Heart left ventricle (tissue), 16 donors: ENCODE measurements around the gene BTBD17. TPM values are rescaled to one million over a fixed set of nuclear protein-coding genes. Genes with fewer than 3 reads are reported as not detected.

Source experiments
- ATAC-seq, 4 donors: fragments of 200-7000 bp; cut with Tn5 transposase; one replicate each; pipeline ENCODE4 v1.9.1; 2020 to 2022; ENCODE audit warnings: moderate library complexity in 4 of 4, mild to moderate bottlenecking in 3 of 4, moderate number of reproducible peaks in 1 of 4
- DNase-seq, 5 donors: peaks; one replicate each; pipeline ENCODE4 v3.0.0-alpha.2; 2020
- H3K27ac ChIP-seq, 12 donors: fragments of 200-600 bp; sonication (generic) in 4 of 12; one replicate each; pipeline versions ENCODE4 v1.5.0 to v1.8.0; 2016 to 2022; ENCODE audit warnings: mild to moderate bottlenecking in 2 of 12
- H3K27me3 ChIP-seq, 9 donors: fragments of 200-600 bp; sonication (generic) in 2 of 9; one replicate each; pipeline versions ENCODE4 v1.5.1 to v1.8.0; 2016 to 2022; ENCODE audit warnings: mild to moderate bottlenecking in 3 of 9
- H3K36me3 ChIP-seq, 9 donors: fragments of 200-600 bp; sonication (generic) in 2 of 9; one replicate each; pipeline versions ENCODE4 v1.5.0 to v1.8.0; 2018 to 2022; ENCODE audit warnings: mild to moderate bottlenecking in 2 of 9
- H3K4me1 ChIP-seq, 12 donors: fragments of 200-600 bp; sonication (generic) in 4 of 12; one replicate each; pipeline versions ENCODE4 v1.5.0 to v1.8.0; 2016 to 2022; ENCODE audit warnings: mild to moderate bottlenecking in 3 of 12
- H3K4me3 ChIP-seq, 12 donors: fragments of 200-600 bp; sonication (generic) in 4 of 12; one replicate each; pipeline versions ENCODE4 v1.5.0 to v1.8.0; 2017 to 2022; ENCODE audit warnings: mild to moderate bottlenecking in 9 of 12, moderate library complexity in 4 of 12
- H3K9me3 ChIP-seq, 12 donors: fragments of 200-600 bp; sonication (generic) in 4 of 12; one replicate each; pipeline versions ENCODE4 v1.5.0 to v1.8.0; 2016 to 2022; ENCODE audit warnings: mild to moderate bottlenecking in 1 of 12
- POLR2A ChIP-seq, 2 donors: fragments of 450-650 bp; IDR thresholded peaks; one replicate each; pipeline ENCODE4 v1.6.1; 2017; ENCODE audit warnings: antibody characterized with exemption in 2 of 2, mild to moderate bottlenecking in 2 of 2, moderate library complexity in 2 of 2
- WGBS, 4 donors: extraction: QIAGEN DNeasy Blood & Tissue Kit in 2 of 4; methylation state at CpG; one replicate each; pipeline versions ENCODE4 v1.1.5 to v1.1.7; 2013 to 2018; 5-methylcytosine and 5-hydroxymethylcytosine counted together
- intact Hi-C, 10 donors: fragments of 100-400 bp; cut with DNase I; formaldehyde crosslinking; loops; one replicate each; pipeline versions ENCODE4 v1.11.1 to v1.14.2; 2022
- polyA plus RNA-seq, 2 donors: library from polyadenylated mRNA; stranded (reverse); fragments of 200-250 nt; gene quantifications; one replicate each; pipeline ENCODE4 v1.2.3, GENCODE V29; 2013
- total RNA-seq, 9 donors: library from RNA; depleted of rRNA in 2 of 9; stranded (reverse); fragments of >200 nt in 2 of 9; fragmentation: NEBNext Ultra II Directional in 3 of 9; extraction: Animal tissue kit (Norgen Biotek cat#: 25700) in 3 of 9; gene quantifications; one replicate each; pipeline versions ENCODE4 v1.1.0 to v1.2.4, GENCODE V29; 2016 to 2023
- TF ChIP-seq, protein P1 (sequence below), 12 donors: fragments of 200-600 bp; sonication (generic) in 4 of 12; IDR thresholded peaks; one replicate each; pipeline versions ENCODE4 v1.5.0 to v1.8.0; 2018 to 2022; ENCODE audit warnings: antibody characterized with exemption in 12 of 12, mild to moderate bottlenecking in 5 of 12
- donor health status: ischemic (EF 13 %, LVEDD 7.1; RV severe dilation, severe dysfunction).
- donor health status: healthy with polysubstance abuse.
- donor health status: DM: no; HTN: yes; CAD: no.
- donor health status: DM: no; HTN: no; CAD: no.
- donor health status: ischemic (EF 25% LVEDD 6.9; RV normal size, moderate dysfunction).
- donor health status: ischemic (EF 25% LVEDD 5.7; RV mildly dilated, moderate dysfunction).
- donor health status: healthy.
- donor health status: DM: yes; HTN: yes; CAD: no.
- donor health status: ischemic (EF 35%, LVEDD 5.7; RV mildly dilated, moderate dysfunction).
- donor health status: nonischemic (EF 11% LVEDD 7.7; RV severe dilation, severe dysfunction).
- donor health status: DM: yes; HTN: yes; CAD: no.
- donor health status: PGD.
- donor health status: ischemic (EF 29% LVEDD 5.4; RV normal size, mild dysfunction).
- donor health status: nonischemic (EF 23%, LVEDD 6.1; RV moderate dilation, normal function).

Gene BTBD17
- total and polyA plus RNA-seq, 11 donors: not detected

DNA sequence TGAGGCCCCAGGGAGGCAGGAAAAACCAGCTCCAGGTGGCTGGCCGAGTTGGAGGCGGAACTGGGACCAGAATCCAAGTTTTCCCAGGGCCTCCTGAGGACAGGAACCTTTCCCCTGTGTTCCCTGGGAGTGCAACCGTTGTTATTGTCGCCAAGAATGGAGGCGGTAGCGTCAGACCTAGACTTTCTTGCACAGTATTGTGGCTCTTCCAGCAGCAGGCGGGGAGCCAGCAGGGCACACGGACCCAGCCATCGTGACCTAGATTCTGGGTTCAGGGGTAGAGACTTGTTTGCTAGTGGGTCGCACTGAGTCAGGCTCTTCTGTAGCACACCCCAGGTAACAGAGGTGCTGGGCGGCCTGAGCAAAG lies 36.3 kb downstream of the BTBD17 start:
- Histone ChIP-seq H3K36me3 (no peaks in the 10 kb centered on the region), H3K4me1 (peaks cover 7 to 30% (median 15%) of the 10 kb centered on the region in 12 donors), H3K27me3 (peaks cover 0 to 18% (median 0%) of the 10 kb centered on the region in 9 donors), H3K9me3 (no peaks in the 10 kb centered on the region), H3K4me3 (peak overlapping the region in 11 of 12 donors; percentile 43 to 61 (median 52)), H3K27ac (peak overlapping the region in 10 of 12 donors; percentile 6 to 53 (median 38))
- TF ChIP-seq, protein P1, sequence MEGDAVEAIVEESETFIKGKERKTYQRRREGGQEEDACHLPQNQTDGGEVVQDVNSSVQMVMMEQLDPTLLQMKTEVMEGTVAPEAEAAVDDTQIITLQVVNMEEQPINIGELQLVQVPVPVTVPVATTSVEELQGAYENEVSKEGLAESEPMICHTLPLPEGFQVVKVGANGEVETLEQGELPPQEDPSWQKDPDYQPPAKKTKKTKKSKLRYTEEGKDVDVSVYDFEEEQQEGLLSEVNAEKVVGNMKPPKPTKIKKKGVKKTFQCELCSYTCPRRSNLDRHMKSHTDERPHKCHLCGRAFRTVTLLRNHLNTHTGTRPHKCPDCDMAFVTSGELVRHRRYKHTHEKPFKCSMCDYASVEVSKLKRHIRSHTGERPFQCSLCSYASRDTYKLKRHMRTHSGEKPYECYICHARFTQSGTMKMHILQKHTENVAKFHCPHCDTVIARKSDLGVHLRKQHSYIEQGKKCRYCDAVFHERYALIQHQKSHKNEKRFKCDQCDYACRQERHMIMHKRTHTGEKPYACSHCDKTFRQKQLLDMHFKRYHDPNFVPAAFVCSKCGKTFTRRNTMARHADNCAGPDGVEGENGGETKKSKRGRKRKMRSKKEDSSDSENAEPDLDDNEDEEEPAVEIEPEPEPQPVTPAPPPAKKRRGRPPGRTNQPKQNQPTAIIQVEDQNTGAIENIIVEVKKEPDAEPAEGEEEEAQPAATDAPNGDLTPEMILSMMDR (IDR thresholded peaks at IDR 0.05): no peak
- no peak for TF ChIP-seq POLR2A (IDR thresholded peaks at IDR 0.05)
- intact Hi-C loops: no loop called here
- 19 to 38% (median 30%) methylated on average over 5 to 11 of the region's 11 CpGs for WGBS, 4 donors
- DNase-seq (no peak), ATAC-seq (peak in 3 of 4 donors; percentile 33 to 61 (median 59))

- 88 to 96% (median 92%) methylated on average over 6 of the region's 6 CpGs for WGBS, 4 donors
- no peak for TF ChIP-seq POLR2A (IDR thresholded peaks at IDR 0.05)
- TF ChIP-seq, protein P1 (IDR thresholded peaks at IDR 0.05): no peak
- Histone ChIP-seq H3K4me3 (no peak overlapping the region), H3K9me3 (no peaks in the 10 kb centered on the region), H3K36me3 (no peaks in the 10 kb centered on the region), H3K27ac (peak overlapping the region in 2 of 12 donors; percentile 39 to 46), H3K4me1 (peaks cover 7 to 30% (median 15%) of the 10 kb centered on the region in 12 donors), H3K27me3 (peaks cover 0 to 18% (median 0%) of the 10 kb centered on the region in 9 donors)
- DNase-seq: no peak
- intact Hi-C loops: no loop called here
- no peak for ATAC-seq
Measured at GRCh38 chr17:74324521-74324920, 37.1 kb downstream of the BTBD17 start.

- Histone ChIP-seq H3K4me1 (no peaks in the 10 kb centered on the region), H3K9me3 (no peaks in the 10 kb centered on the region), H3K4me3 (no peak overlapping the region), H3K27me3 (no peaks in the 10 kb centered on the region), H3K36me3 (no peaks in the 10 kb centered on the region), H3K27ac (no peak overlapping the region)
- intact Hi-C loops: no loop called here
- no peak for ATAC-seq
- DNase-seq: no peak
- no peak for TF ChIP-seq POLR2A (IDR thresholded peaks at IDR 0.05)
- TF ChIP-seq, protein P1 (IDR thresholded peaks at IDR 0.05): no peak
- 83 to 94% (median 86%) methylated on average over 10 of the region's 10 CpGs for WGBS, 4 donors
Measured at GRCh38 chr17:74318391-74318790, 43.3 kb downstream of the BTBD17 start.

- intact Hi-C loops: no loop called here
- no peak for TF ChIP-seq POLR2A (IDR thresholded peaks at IDR 0.05)
- TF ChIP-seq, protein P1 (IDR thresholded peaks at IDR 0.05): no peak
- H3K36me3 ChIP-seq: no peaks in the 10 kb centered on the region
Measured at GRCh38 chr17:74317071-74317470, 44.6 kb downstream of the BTBD17 start.

More at GRCh38 chr17:74317071-74317470, 44.6 kb downstream of the BTBD17 start:
- Histone ChIP-seq H3K4me3 (no peak overlapping the region), H3K27me3 (no peaks in the 10 kb centered on the region), H3K9me3 (peaks cover 0 to 7% (median 0%) of the 10 kb centered on the region in 12 donors), H3K4me1 (no peaks in the 10 kb centered on the region), H3K27ac (no peak overlapping the region)
- WGBS, 4 donors: 65 to 86% (median 69%) methylated on average over 15 to 16 of the region's 16 CpGs
- ATAC-seq (peak in 1 of 4 donors; percentile 89), DNase-seq (no peak)
